Panc1 (cell line): ENCODE measurements around the gene EIF6. TPM values are rescaled to one million over a fixed set of nuclear protein-coding genes. Genes with fewer than 3 reads are reported as not detected.
"Not testable (repeated sequence)": the region's sequence is repeated elsewhere in the genome, so short reads cannot be mapped to it uniquely, and the experiment has no call there.

Experiments used
- ATAC-seq: fragments of 200-7000 bp; cut with Tn5 transposase; 2 replicates; pipeline ENCODE4 v1.9.1; 2020; ENCODE audit warnings: mild to moderate bottlenecking, moderate library complexity
- BruUV-seq: library from RNA; stranded (reverse); fragments of 400-500 nt; replicated peaks from 2 replicates; lab custom pipeline; 2021; lab: Mats Ljungman, UMichigan
- CTCF ChIA-PET: fragments of 300-600 bp; sonication (Branson Sonifier 250); formaldehyde crosslinking; loops from one replicate; lab custom pipeline; 2022; ENCODE audit warnings: antibody characterized with exemption; lab: Charles Lee
- POLR2A ChIA-PET: fragments of 300-600 bp; sonication (Branson Sonifier 250); formaldehyde crosslinking; loops from one replicate; lab custom pipeline; 2022; ENCODE audit warnings: antibody characterized with exemption; lab: Charles Lee
- DNase-seq: peaks from one replicate; pipeline ENCODE4 v3.0.0-alpha.2; 2010; ENCODE audit warnings: low read depth, low spot score
- H3K27ac ChIP-seq: 2 replicates; pipeline ENCODE4 v1.5.1; 2011; ENCODE audit warnings: mild to moderate bottlenecking, low read length, inconsistent platforms
- H3K27me3 ChIP-seq: fragments of 200-500 bp; sonication (Bioruptor generic); 2 replicates; pipeline ENCODE4 v1.6.0; 2014; ENCODE audit warnings: low read length, inconsistent platforms; ENCODE audit not compliant: control insufficient read depth, insufficient read depth
- H3K36me3 ChIP-seq: fragments of 200-500 bp; sonication (Bioruptor generic); 2 replicates; pipeline ENCODE4 v1.5.1; 2014; ENCODE audit warnings: inconsistent platforms, mild to moderate bottlenecking, low read length, moderate library complexity; ENCODE audit not compliant: control insufficient read depth, insufficient read depth
- H3K4me1 ChIP-seq: 2 replicates; pipeline ENCODE4 v1.5.1; 2011; ENCODE audit warnings: inconsistent platforms, mild to moderate bottlenecking, low read length, moderate library complexity; ENCODE audit not compliant: control insufficient read depth, insufficient read depth
- H3K4me3 ChIP-seq, 2 experiments: 2 replicates each; pipeline ENCODE4 v1.5.1; 2011 to 2012; ENCODE audit warnings: low read depth in 2 of 2, low read length in 2 of 2, mild to moderate bottlenecking in 2 of 2, inconsistent platforms in 1 of 2, moderate library complexity in 1 of 2
- H3K9me3 ChIP-seq: fragments of 200-500 bp; sonication (Bioruptor generic); 2 replicates; pipeline ENCODE4 v1.5.1; 2014; ENCODE audit warnings: low read depth, mild to moderate bottlenecking, inconsistent platforms, low read length, moderate library complexity; ENCODE audit not compliant: control insufficient read depth, insufficient read depth
- POLR2AphosphoS5 ChIP-seq: IDR thresholded peaks from 2 replicates; pipeline ENCODE4 v1.6.1; 2012; ENCODE audit warnings: mild to moderate bottlenecking, low read depth, low read length, moderate library complexity
- SIN3A ChIP-seq: IDR thresholded peaks from 2 replicates; pipeline ENCODE4 v1.6.1; 2012; ENCODE audit warnings: low read depth, mild to moderate bottlenecking, low read length, moderate library complexity, borderline replicate concordance; ENCODE audit not compliant: insufficient read depth
- TCF7L2 ChIP-seq: IDR thresholded peaks from 2 replicates; pipeline ENCODE4 v1.6.1; 2011; ENCODE audit warnings: mild to moderate bottlenecking, low read depth, low read length, inconsistent platforms
- in situ Hi-C: cut with HindIII; loops from 2 replicates; pipeline ENCODE4 v1.10.0; 2016; ENCODE audit warnings: low sequenced_read_pairs, low pct_unique_long_range_greater_than_20kb
- intact Hi-C: fragments of 100-400 bp; cut with micrococcal nuclease; formaldehyde crosslinking; loops from one replicate; pipeline ENCODE4 v1.10.0; 2022; ENCODE audit not compliant: unreplicated experiment
- total RNA-seq: library from RNA; stranded (reverse); gene quantifications from one replicate; pipeline ENCODE4 v1.2.1, GENCODE V29; 2021; ENCODE audit not compliant: unreplicated experiment
- TF ChIP-seq, protein P1 (sequence below): fragments of 450-650 bp; IDR thresholded peaks from 2 replicates; pipeline ENCODE4 v1.5.1; 2017; ENCODE audit warnings: mild to moderate bottlenecking
- TF ChIP-seq, protein P2 (sequence below), 2 experiments: IDR thresholded peaks; 2 replicates each; pipeline ENCODE4 v1.6.1; 2011 to 2012; ENCODE audit warnings: low read depth in 2 of 2, control low read depth in 1 of 2, low read length in 1 of 2, mild to moderate bottlenecking in 1 of 2, moderate library complexity in 1 of 2; ENCODE audit not compliant: insufficient read depth in 1 of 2

EIF6 gene
- total RNA-seq, 1 experiment from 2014 or later, result 258 TPM

DNA sequence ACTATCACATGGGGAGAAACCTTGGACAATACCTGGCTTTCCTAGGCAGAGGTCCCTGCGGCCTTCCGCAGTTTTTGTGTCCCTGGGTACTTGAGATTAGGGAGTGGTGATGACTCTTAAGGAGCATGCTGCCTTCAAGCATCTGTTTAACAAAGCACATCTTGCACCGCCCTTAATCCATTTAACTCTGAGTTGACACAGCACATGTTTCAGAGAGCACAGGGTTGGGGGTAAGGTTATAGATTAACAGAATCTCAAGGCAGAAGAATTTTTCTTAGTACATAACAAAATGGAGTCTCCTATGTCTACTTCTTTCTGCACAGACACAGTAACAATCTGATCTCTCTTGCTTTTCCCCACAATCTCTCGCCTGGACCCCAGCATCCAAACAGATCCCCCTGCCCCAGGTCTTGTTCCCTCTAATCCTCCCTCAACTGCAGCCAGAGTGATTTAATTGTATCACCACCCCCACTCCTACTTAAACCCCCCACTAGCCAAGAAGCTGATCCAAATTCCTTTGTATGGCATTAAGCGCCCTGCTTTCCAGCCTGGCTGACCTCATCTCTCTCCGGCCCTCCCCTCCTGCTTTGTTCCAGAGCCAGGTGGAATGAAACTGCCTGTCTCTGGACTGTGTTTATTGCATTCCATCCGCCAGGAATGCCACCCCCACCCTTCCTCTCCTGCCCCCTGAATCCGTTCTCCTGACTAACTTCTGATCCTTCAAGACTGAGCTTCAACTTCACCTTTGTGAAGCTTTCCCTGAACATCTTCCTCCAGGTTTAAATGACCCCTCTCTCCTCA is 21.6 kb downstream of the EIF6 start:
- POLR2A ChIA-PET, result interaction anchor here (0.6 kb wide), 1 partner anchor 35 kb away, joined by 7 read pairs; no protein-coding TSS in a partner anchor
- intact Hi-C loops, result loop anchor here (10.0 kb wide), 1 partner anchor 48 kb away; no protein-coding TSS in a partner anchor
- H3K36me3 ChIP-seq, H3K4me1 ChIP-seq, H3K9me3 ChIP-seq, in situ Hi-C loops, DNase-seq, H3K27me3 ChIP-seq, H3K4me3 ChIP-seq, BruUV-seq: not testable (repeated sequence)
- peak; percentile 72 for ATAC-seq
- peak; percentile 82 for TF ChIP-seq TCF7L2
- peak overlapping the region; percentile 51; the same call in 1 of the 2 replicates for H3K27ac ChIP-seq
- CTCF ChIA-PET, result interaction anchor here (0.6 kb wide), 1 partner anchor 15 kb away, joined by 3 read pairs; the partner anchor contains the start of gene MMP24OS

DNA sequence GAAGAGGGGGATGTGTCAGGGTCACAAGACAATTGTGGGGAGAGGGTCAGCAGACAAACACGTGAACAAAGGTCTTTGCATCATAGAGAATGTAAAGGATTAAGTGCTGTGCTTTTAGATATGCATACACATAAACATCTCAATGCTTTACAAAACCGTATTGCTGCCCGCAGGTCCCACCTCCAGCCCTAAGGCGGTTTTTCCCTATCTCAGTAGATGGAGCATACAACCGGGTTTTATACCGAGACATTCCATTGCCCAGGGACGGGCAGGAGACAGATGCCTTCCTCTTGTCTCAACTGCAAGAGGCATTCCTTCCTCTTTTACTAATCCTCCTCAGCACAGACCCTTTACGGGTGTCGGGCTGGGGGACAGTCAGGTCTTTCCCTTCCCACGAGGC is 22.3 kb downstream of the EIF6 start:
- ATAC-seq, H3K27me3 ChIP-seq, H3K4me3 ChIP-seq, BruUV-seq, H3K9me3 ChIP-seq, H3K27ac ChIP-seq, CTCF ChIA-PET, H3K36me3 ChIP-seq, DNase-seq, in situ Hi-C loops: not testable (repeated sequence)
- intact Hi-C loops, result loop anchor here (10.0 kb wide), 1 partner anchor 48 kb away; no protein-coding TSS in a partner anchor
- POLR2A ChIA-PET, result interaction anchor here (0.7 kb wide), 1 partner anchor 471 kb away, joined by 9 read pairs; no protein-coding TSS in a partner anchor
- H3K4me1 ChIP-seq, result peaks cover 15% of the 10 kb centered on the region

DNA sequence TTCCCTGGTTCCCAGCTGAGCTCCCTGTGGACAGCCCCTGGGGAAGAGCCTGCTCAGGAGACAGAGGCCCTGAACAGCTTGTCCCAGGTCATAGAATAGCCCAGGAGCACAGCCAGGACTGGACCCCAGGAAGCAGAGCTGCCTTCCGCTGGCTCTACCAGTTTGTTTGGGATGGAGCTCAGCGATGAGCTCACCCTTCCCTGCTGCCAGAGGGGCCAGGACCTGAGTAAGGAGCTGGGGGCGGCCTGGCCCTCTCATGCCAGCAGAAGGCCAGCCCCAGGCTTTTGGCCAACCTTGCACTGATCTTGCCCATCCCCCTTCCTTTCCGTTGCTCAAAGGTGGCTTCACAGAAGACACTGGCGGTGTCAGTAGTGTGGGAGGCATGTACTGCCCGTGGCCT is 24.1 kb downstream of the EIF6 start:
- in situ Hi-C loops (no loop called here), intact Hi-C loops (loop anchor here (10.0 kb wide), 1 partner anchor 46 kb away; no protein-coding TSS in a partner anchor)
- BruUV-seq, result no TSS peak
- Histone ChIP-seq H3K27ac (peak overlapping the region; percentile 23; the same call in 1 of the 2 replicates), H3K9me3 (no peaks in the 10 kb centered on the region), H3K27me3 (no peaks in the 10 kb centered on the region), H3K4me3 (no peak overlapping the region), H3K36me3 (no peaks in the 10 kb centered on the region), H3K4me1 (peaks cover 17% of the 10 kb centered on the region)
- TF ChIP-seq, protein P1, sequence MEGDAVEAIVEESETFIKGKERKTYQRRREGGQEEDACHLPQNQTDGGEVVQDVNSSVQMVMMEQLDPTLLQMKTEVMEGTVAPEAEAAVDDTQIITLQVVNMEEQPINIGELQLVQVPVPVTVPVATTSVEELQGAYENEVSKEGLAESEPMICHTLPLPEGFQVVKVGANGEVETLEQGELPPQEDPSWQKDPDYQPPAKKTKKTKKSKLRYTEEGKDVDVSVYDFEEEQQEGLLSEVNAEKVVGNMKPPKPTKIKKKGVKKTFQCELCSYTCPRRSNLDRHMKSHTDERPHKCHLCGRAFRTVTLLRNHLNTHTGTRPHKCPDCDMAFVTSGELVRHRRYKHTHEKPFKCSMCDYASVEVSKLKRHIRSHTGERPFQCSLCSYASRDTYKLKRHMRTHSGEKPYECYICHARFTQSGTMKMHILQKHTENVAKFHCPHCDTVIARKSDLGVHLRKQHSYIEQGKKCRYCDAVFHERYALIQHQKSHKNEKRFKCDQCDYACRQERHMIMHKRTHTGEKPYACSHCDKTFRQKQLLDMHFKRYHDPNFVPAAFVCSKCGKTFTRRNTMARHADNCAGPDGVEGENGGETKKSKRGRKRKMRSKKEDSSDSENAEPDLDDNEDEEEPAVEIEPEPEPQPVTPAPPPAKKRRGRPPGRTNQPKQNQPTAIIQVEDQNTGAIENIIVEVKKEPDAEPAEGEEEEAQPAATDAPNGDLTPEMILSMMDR, result no peak
- TF ChIP-seq, protein P2, sequence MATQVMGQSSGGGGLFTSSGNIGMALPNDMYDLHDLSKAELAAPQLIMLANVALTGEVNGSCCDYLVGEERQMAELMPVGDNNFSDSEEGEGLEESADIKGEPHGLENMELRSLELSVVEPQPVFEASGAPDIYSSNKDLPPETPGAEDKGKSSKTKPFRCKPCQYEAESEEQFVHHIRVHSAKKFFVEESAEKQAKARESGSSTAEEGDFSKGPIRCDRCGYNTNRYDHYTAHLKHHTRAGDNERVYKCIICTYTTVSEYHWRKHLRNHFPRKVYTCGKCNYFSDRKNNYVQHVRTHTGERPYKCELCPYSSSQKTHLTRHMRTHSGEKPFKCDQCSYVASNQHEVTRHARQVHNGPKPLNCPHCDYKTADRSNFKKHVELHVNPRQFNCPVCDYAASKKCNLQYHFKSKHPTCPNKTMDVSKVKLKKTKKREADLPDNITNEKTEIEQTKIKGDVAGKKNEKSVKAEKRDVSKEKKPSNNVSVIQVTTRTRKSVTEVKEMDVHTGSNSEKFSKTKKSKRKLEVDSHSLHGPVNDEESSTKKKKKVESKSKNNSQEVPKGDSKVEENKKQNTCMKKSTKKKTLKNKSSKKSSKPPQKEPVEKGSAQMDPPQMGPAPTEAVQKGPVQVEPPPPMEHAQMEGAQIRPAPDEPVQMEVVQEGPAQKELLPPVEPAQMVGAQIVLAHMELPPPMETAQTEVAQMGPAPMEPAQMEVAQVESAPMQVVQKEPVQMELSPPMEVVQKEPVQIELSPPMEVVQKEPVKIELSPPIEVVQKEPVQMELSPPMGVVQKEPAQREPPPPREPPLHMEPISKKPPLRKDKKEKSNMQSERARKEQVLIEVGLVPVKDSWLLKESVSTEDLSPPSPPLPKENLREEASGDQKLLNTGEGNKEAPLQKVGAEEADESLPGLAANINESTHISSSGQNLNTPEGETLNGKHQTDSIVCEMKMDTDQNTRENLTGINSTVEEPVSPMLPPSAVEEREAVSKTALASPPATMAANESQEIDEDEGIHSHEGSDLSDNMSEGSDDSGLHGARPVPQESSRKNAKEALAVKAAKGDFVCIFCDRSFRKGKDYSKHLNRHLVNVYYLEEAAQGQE (IDR thresholded peaks at IDR 0.05; ENCODE audit: insufficient read depth in 1 of 2, low read depth in 2 of 2, low read length in 1 of 2), result no peak
- no peak for TF ChIP-seq POLR2AphosphoS5
- no peak for TF ChIP-seq SIN3A
- TF ChIP-seq TCF7L2, result no peak
- POLR2A ChIA-PET, result no interaction called here
- CTCF ChIA-PET, result no interaction called here
- DNase-seq (no peak), ATAC-seq (0 out of 2 replicates have a peak, but pooled peaks have one; percentile 24)
